Left renal cortex interstitium (tissue), 4 donors: ENCODE data around the gene INPP5A. TPM values are rescaled to one million over a fixed set of nuclear protein-coding genes. Genes with fewer than 3 reads are reported as not detected.

ENCODE experiments used
- DNase-seq, 4 donors: peaks; one replicate each; pipeline ENCODE4 v3.0.0-alpha.2; 2013; ENCODE audit warnings: low read depth in 4 of 4, low spot score in 2 of 4, missing footprints in 1 of 4
- polyA plus RNA-seq, 4 donors: library from polyadenylated mRNA; unstranded; fragments of 120-200 nt; gene quantifications; one replicate each; pipeline ENCODE4 v1.2.1, GENCODE V29; 2013; ENCODE audit not compliant: insufficient read length in 4 of 4

INPP5A gene
- polyA plus RNA-seq, 4 donors = 27.8 to 39.8 (median 34.4) TPM

- no peak for DNase-seq
Measured at GRCh38 chr10:132803416-132804210, 266.0 kb downstream of the INPP5A start.

GRCh38 chr10:132804287-132804686 is 266.7 kb downstream of the INPP5A start:
- DNase-seq = no peak

GRCh38 chr10:132804785-132805426 is 267.3 kb downstream of the INPP5A start:
- no peak for DNase-seq

- no peak for DNase-seq
Measured at GRCh38 chr10:132805599-132805998, 268.0 kb downstream of the INPP5A start.

GRCh38 chr10:132806110-132806509 is 268.5 kb downstream of the INPP5A start:
- DNase-seq = no peak

GRCh38 chr10:132806561-132807003 is 269.0 kb downstream of the INPP5A start:
- no peak for DNase-seq

GRCh38 chr10:132807621-132808049 is 270.0 kb downstream of the INPP5A start:
- no peak for DNase-seq

- DNase-seq = no peak
Measured at GRCh38 chr10:132808383-132809231, 271.0 kb downstream of the INPP5A start.

- DNase-seq = no peak
Measured at GRCh38 chr10:132809232-132810140, 271.9 kb downstream of the INPP5A start.

- DNase-seq = no peak
Measured at GRCh38 chr10:132810141-132810806, 272.7 kb downstream of the INPP5A start.

GRCh38 chr10:132810807-132811700 is 273.5 kb downstream of the INPP5A start:
- DNase-seq = no peak

GRCh38 chr10:132811891-132812481 is 274.4 kb downstream of the INPP5A start:
- no peak for DNase-seq

- DNase-seq = no peak
Measured at GRCh38 chr10:132812520-132812919, 274.9 kb downstream of the INPP5A start.

GRCh38 chr10:132813001-132813401 is 275.4 kb downstream of the INPP5A start:
- DNase-seq = no peak

GRCh38 chr10:132813560-132814468 is 276.2 kb downstream of the INPP5A start:
- no peak for DNase-seq

GRCh38 chr10:132814469-132814856 is 276.9 kb downstream of the INPP5A start:
- DNase-seq = no peak
